IMR-90 (cell line): ENCODE results near the gene CLDN9.

Source experiments
- BHLHE40 ChIP-seq: fragments of 150-350 bp; IDR thresholded peaks from 2 replicates; pipeline ENCODE4 v1.6.1; 2016; ENCODE audit warnings: mild to moderate bottlenecking, low read depth, low read length
- CEBPB ChIP-seq: IDR thresholded peaks from 2 replicates; pipeline ENCODE4 v1.6.1; 2012; ENCODE audit warnings: low read depth, low read length, improper control_type of control experiment
- ELK1 ChIP-seq: fragments of 150-350 bp; IDR thresholded peaks from 2 replicates; pipeline ENCODE4 v1.6.1; 2016; ENCODE audit warnings: low read depth, mild to moderate bottlenecking, low read length, moderate library complexity, borderline replicate concordance
- MAFK ChIP-seq: IDR thresholded peaks from 2 replicates; pipeline ENCODE4 v1.6.1; 2012; ENCODE audit warnings: low read depth, low read length, improper control_type of control experiment
- MXI1 ChIP-seq: IDR thresholded peaks from 2 replicates; pipeline ENCODE4 v1.6.1; 2012; ENCODE audit warnings: low read depth, mild to moderate bottlenecking, low read length, moderate library complexity, borderline replicate concordance
- NFE2L2 ChIP-seq: fragments of 150-350 bp; IDR thresholded peaks from 2 replicates; pipeline ENCODE4 v1.6.1; 2016; ENCODE audit warnings: low read depth, mild to moderate bottlenecking, low read length
- POLR2A ChIP-seq: IDR thresholded peaks from 2 replicates; pipeline ENCODE4 v1.6.1; 2012; ENCODE audit warnings: mild to moderate bottlenecking, low read depth, low read length
- SMC3 ChIP-seq: fragments of 150-350 bp; IDR thresholded peaks from 2 replicates; pipeline ENCODE4 v1.6.1; 2016; ENCODE audit warnings: low read depth, mild to moderate bottlenecking, antibody characterized with exemption, low read length, moderate library complexity
- TF ChIP-seq, protein P1 (sequence below): conservative IDR thresholded peaks from 2 replicates; pipeline ENCODE4 v1.5.1; 2012; ENCODE audit warnings: mild to moderate bottlenecking, low read depth, low read length, improper control_type of control experiment

- TF ChIP-seq, protein P1, sequence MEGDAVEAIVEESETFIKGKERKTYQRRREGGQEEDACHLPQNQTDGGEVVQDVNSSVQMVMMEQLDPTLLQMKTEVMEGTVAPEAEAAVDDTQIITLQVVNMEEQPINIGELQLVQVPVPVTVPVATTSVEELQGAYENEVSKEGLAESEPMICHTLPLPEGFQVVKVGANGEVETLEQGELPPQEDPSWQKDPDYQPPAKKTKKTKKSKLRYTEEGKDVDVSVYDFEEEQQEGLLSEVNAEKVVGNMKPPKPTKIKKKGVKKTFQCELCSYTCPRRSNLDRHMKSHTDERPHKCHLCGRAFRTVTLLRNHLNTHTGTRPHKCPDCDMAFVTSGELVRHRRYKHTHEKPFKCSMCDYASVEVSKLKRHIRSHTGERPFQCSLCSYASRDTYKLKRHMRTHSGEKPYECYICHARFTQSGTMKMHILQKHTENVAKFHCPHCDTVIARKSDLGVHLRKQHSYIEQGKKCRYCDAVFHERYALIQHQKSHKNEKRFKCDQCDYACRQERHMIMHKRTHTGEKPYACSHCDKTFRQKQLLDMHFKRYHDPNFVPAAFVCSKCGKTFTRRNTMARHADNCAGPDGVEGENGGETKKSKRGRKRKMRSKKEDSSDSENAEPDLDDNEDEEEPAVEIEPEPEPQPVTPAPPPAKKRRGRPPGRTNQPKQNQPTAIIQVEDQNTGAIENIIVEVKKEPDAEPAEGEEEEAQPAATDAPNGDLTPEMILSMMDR, result no peak
- TF ChIP-seq SMC3 (no peak), NFE2L2 (no peak), CEBPB (no peak), POLR2A (no peak), ELK1 (no peak), MXI1 (no peak), BHLHE40 (no peak), MAFK (no peak)
These were observed 37.8 kb downstream of the CLDN9 start for GRCh38 chr16:3050487-3050886.
